Measurements from ENCODE around the gene ANKS1A. TPM values are rescaled to one million over a fixed set of nuclear protein-coding genes. Genes with fewer than 3 reads are reported as not detected.
"Not testable (repeated sequence)": the region's sequence is repeated elsewhere in the genome, so short reads cannot be mapped to it uniquely, and the experiment has no call there.

ANKS1A gene
- total RNA-seq, 2 experiments from 2014 or later, result 7.4 to 9.1 TPM

GRCh38 chr6:35001349-35001748, 112.3 kb downstream of the ANKS1A start:
- H3K27me3 Mint-ChIP-seq; POLR2A ChIA-PET; intact Hi-C loops (cut with DNase I, micrococcal nuclease); H3K4me3 Mint-ChIP-seq; H3K36me3 Mint-ChIP-seq (ENCODE audit: low read depth); H3K9me3 Mint-ChIP-seq (ENCODE audit: low read depth); ATAC-seq; H3K27ac Mint-ChIP-seq; DNase-seq; H3K4me1 Mint-ChIP-seq: not testable (repeated sequence)
- CTCF ChIA-PET, result interaction anchor here (0.7 to 1.3 kb wide), 2 partner anchors 55 to 205 kb away, joined by 3 to 4 read pairs; no protein-coding TSS in a partner anchor

GRCh38 chr6:35003886-35004530, 115.0 kb downstream of the ANKS1A start:
- CTCF ChIA-PET; H3K9me3 Mint-ChIP-seq (ENCODE audit: low read depth); ATAC-seq; POLR2A ChIA-PET; H3K4me3 Mint-ChIP-seq; H3K27ac Mint-ChIP-seq; intact Hi-C loops (cut with DNase I, micrococcal nuclease); H3K36me3 Mint-ChIP-seq (ENCODE audit: low read depth); DNase-seq; H3K27me3 Mint-ChIP-seq; H3K4me1 Mint-ChIP-seq: not testable (repeated sequence)

- ATAC-seq (no peak), DNase-seq (no peak)
- Mint-ChIP-seq H3K36me3 (ENCODE audit: low read depth) (peaks cover 4% of the 10 kb centered on the region), H3K9me3 (ENCODE audit: low read depth) (no peaks in the 10 kb centered on the region), H3K27me3 (no peaks in the 10 kb centered on the region), H3K4me3 (no peak overlapping the region), H3K27ac (no peak overlapping the region), H3K4me1 (peaks cover 10% of the 10 kb centered on the region)
- intact Hi-C loops (cut with DNase I, micrococcal nuclease), result no loop called here
- ChIA-PET CTCF (interaction anchor here (2.5 kb wide), 1 partner anchor 20 kb away, joined by 9 read pairs; no protein-coding TSS in a partner anchor), POLR2A (no interaction called here)
Observed at GRCh38 chr6:35007016-35007415, 118.0 kb downstream of the ANKS1A start.

- ATAC-seq (no peak), DNase-seq (no peak)
- peaks cover 10% of the 10 kb centered on the region for H3K4me1 Mint-ChIP-seq
- POLR2A ChIA-PET, result no interaction called here
- intact Hi-C loops (cut with DNase I, micrococcal nuclease), result no loop called here
- no peak overlapping the region for H3K4me3 Mint-ChIP-seq
- CTCF ChIA-PET, result interaction anchor here (0.7 to 0.9 kb wide), 2 partner anchors 194 to 542 kb away, joined by 3 read pairs; no protein-coding TSS in a partner anchor
- H3K27ac Mint-ChIP-seq, result no peak overlapping the region
- no peaks in the 10 kb centered on the region for H3K9me3 Mint-ChIP-seq (ENCODE audit: low read depth)
- peaks cover 3% of the 10 kb centered on the region for H3K36me3 Mint-ChIP-seq (ENCODE audit: low read depth)
- H3K27me3 Mint-ChIP-seq, result no peaks in the 10 kb centered on the region
Observed at GRCh38 chr6:35008858-35009257, 119.8 kb downstream of the ANKS1A start.

GRCh38 chr6:35011096-35012041, 122.3 kb downstream of the ANKS1A start:
- Mint-ChIP-seq H3K27me3 (no peaks in the 10 kb centered on the region), H3K4me1 (peaks cover 10% of the 10 kb centered on the region), H3K9me3 (ENCODE audit: low read depth) (no peaks in the 10 kb centered on the region), H3K4me3 (no peak overlapping the region), H3K27ac (no peak overlapping the region), H3K36me3 (ENCODE audit: low read depth) (no peaks in the 10 kb centered on the region)
- peak; percentile 98 for ATAC-seq
- intact Hi-C loops (cut with DNase I, micrococcal nuclease), result no loop called here
- ChIA-PET POLR2A (no interaction called here), CTCF (interaction anchor here (0.7 to 2.3 kb wide), 5 partner anchors 15 to 128 kb away, joined by 3 to 8 read pairs (median 4); no protein-coding TSS in a partner anchor)
- DNase-seq, result peak; percentile 45

GRCh38 chr6:35013701-35014100, 124.6 kb downstream of the ANKS1A start:
- intact Hi-C loops (cut with DNase I, micrococcal nuclease), result no loop called here
- POLR2A ChIA-PET, result no interaction called here
- ATAC-seq, result no peak
- CTCF ChIA-PET, result no interaction called here
- H3K27me3 Mint-ChIP-seq, result no peaks in the 10 kb centered on the region
- no peak for DNase-seq
- no peaks in the 10 kb centered on the region for H3K9me3 Mint-ChIP-seq (ENCODE audit: low read depth)
- no peak overlapping the region for H3K4me3 Mint-ChIP-seq
- no peak overlapping the region for H3K27ac Mint-ChIP-seq
- H3K36me3 Mint-ChIP-seq (ENCODE audit: low read depth), result peaks cover 11% of the 10 kb centered on the region
- H3K4me1 Mint-ChIP-seq, result peaks cover 10% of the 10 kb centered on the region

- CTCF ChIA-PET, result interaction anchor here (1.0 to 1.3 kb wide), 3 partner anchors 27 to 125 kb away, joined by 3 to 6 read pairs (median 3); no protein-coding TSS in a partner anchor
- Mint-ChIP-seq H3K9me3 (ENCODE audit: low read depth) (no peaks in the 10 kb centered on the region), H3K4me3 (no peak overlapping the region), H3K4me1 (peaks cover 10% of the 10 kb centered on the region), H3K27me3 (no peaks in the 10 kb centered on the region), H3K36me3 (ENCODE audit: low read depth) (peaks cover 15% of the 10 kb centered on the region), H3K27ac (no peak overlapping the region)
- DNase-seq (no peak), ATAC-seq (no peak)
- POLR2A ChIA-PET, result no interaction called here
- intact Hi-C loops (cut with DNase I, micrococcal nuclease), result no loop called here
Observed at GRCh38 chr6:35014341-35014740, 125.3 kb downstream of the ANKS1A start.

- CTCF ChIA-PET, result interaction anchor here (1.0 to 1.3 kb wide), 3 partner anchors 28 to 125 kb away, joined by 3 to 6 read pairs (median 3); no protein-coding TSS in a partner anchor
- H3K4me1 Mint-ChIP-seq, result peaks cover 10% of the 10 kb centered on the region
- intact Hi-C loops (cut with DNase I, micrococcal nuclease), result no loop called here
- ATAC-seq (no peak), DNase-seq (no peak)
- POLR2A ChIA-PET, result no interaction called here
- H3K27ac Mint-ChIP-seq, result no peak overlapping the region
- H3K36me3 Mint-ChIP-seq (ENCODE audit: low read depth), result peaks cover 17% of the 10 kb centered on the region
- no peaks in the 10 kb centered on the region for H3K9me3 Mint-ChIP-seq (ENCODE audit: low read depth)
- H3K4me3 Mint-ChIP-seq, result no peak overlapping the region
- no peaks in the 10 kb centered on the region for H3K27me3 Mint-ChIP-seq
Observed at GRCh38 chr6:35014786-35015185, 125.7 kb downstream of the ANKS1A start.

- Mint-ChIP-seq H3K36me3 (ENCODE audit: low read depth) (peaks cover 19% of the 10 kb centered on the region), H3K9me3 (ENCODE audit: low read depth) (no peaks in the 10 kb centered on the region), H3K27ac (no peak overlapping the region), H3K27me3 (no peaks in the 10 kb centered on the region), H3K4me1 (peaks cover 10% of the 10 kb centered on the region), H3K4me3 (no peak overlapping the region)
- ChIA-PET CTCF (interaction anchor here (1.0 to 1.5 kb wide), 4 partner anchors 28 to 264 kb away, joined by 3 to 6 read pairs (median 4); no protein-coding TSS in a partner anchor), POLR2A (no interaction called here)
- DNase-seq (no peak), ATAC-seq (no peak)
- intact Hi-C loops (cut with DNase I, micrococcal nuclease), result no loop called here
Observed at GRCh38 chr6:35015476-35015875, 126.4 kb downstream of the ANKS1A start.

- peaks cover 19% of the 10 kb centered on the region for H3K36me3 Mint-ChIP-seq (ENCODE audit: low read depth)
- H3K27ac Mint-ChIP-seq, result no peak overlapping the region
- no peaks in the 10 kb centered on the region for H3K9me3 Mint-ChIP-seq (ENCODE audit: low read depth)
- intact Hi-C loops (cut with DNase I, micrococcal nuclease), result no loop called here
- H3K4me1 Mint-ChIP-seq, result peaks cover 9% of the 10 kb centered on the region
- no peak for DNase-seq
- H3K4me3 Mint-ChIP-seq, result no peak overlapping the region
- ChIA-PET POLR2A (no interaction called here), CTCF (interaction anchor here (0.8 to 1.5 kb wide), 4 partner anchors 24 to 264 kb away, joined by 3 to 6 read pairs (median 3); no protein-coding TSS in a partner anchor)
- ATAC-seq, result no peak
- no peaks in the 10 kb centered on the region for H3K27me3 Mint-ChIP-seq
Observed at GRCh38 chr6:35015996-35016395, 126.9 kb downstream of the ANKS1A start.

GRCh38 chr6:35016502-35017321, 127.7 kb downstream of the ANKS1A start:
- H3K36me3 Mint-ChIP-seq (ENCODE audit: low read depth), result peaks cover 19% of the 10 kb centered on the region
- H3K4me3 Mint-ChIP-seq, result no peak overlapping the region
- peaks cover 2% of the 10 kb centered on the region for H3K4me1 Mint-ChIP-seq
- H3K9me3 Mint-ChIP-seq (ENCODE audit: low read depth), result no peaks in the 10 kb centered on the region
- intact Hi-C loops (cut with DNase I, micrococcal nuclease), result no loop called here
- no peak for DNase-seq
- no peak for ATAC-seq
- POLR2A ChIA-PET, result no interaction called here
- H3K27me3 Mint-ChIP-seq, result no peaks in the 10 kb centered on the region
- CTCF ChIA-PET, result interaction anchor here (0.8 to 1.5 kb wide), 2 partner anchors 25 to 33 kb away, joined by 3 read pairs; no protein-coding TSS in a partner anchor
- H3K27ac Mint-ChIP-seq, result no peak overlapping the region

All from activated CD4-positive, alpha-beta T cell treated with anti-CD3 and anti-CD28 coated beads for 36 hours (primary cell).